Effector CD8-positive, alpha-beta T cell (primary cell): ENCODE data around the gene RGS3.
A peak's percentile ranks its signal among the peaks of the same experiment; 100 is the strongest.

ENCODE experiments used
- DNase-seq: peaks from one replicate; lab custom pipeline; 2025; lab: John Stamatoyannopoulos, UW

RGS3 gene

GRCh38 chr9:113570749-113571711, 107.5 kb downstream of the RGS3 start:
- DNase-seq = no peak

- no peak for DNase-seq
Measured at GRCh38 chr9:113572076-113572861, 108.7 kb downstream of the RGS3 start.

DNA sequence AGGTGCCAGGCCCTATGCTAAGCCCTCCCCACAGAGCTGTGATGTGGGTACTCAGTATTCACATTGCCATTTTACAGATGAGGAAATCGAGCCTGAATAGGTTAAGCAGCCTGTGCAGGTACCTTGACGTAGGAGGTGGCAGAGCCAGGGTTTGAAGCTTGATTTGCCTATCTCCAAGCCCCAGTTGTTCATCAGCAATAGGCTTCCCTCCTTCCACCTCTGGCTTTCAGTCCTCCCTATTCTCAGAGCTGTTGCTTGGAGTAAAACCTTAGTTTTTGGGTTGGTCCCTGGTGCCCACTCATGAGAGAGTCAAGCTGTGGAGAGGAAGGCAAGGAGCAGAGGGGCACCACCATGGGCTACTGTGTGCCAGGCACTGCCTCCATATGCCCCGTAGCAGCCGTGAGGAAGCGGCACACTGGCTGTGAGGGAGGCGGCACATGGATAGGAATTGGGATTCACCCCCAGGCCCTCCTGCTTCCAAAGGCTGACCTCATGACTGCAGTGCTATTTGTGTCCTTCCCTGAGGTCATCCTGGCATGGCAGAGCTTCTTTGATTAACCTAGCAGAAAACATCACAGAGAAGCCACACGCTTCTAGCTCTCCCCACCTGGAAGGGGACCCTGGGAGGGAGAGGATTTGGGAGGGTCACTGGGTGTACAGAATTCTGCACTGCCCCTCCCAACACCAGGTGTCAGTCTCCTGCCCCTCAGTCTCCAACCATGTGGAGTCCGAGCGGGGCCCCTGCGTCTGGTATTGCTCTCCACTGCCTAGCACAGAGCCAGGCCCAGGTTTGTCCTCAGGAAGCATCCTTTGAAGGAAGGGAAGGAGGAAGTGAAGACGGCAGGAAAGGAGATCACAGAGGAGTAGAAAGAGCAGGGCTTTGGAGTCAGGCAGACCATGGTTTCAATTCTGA, 109.8 kb downstream of the RGS3 start:
- no peak for DNase-seq

- DNase-seq = no peak
Measured at GRCh38 chr9:113573959-113574352, 110.4 kb downstream of the RGS3 start.

- no peak for DNase-seq
Measured at GRCh38 chr9:113574441-113575262, 111.1 kb downstream of the RGS3 start.

DNA sequence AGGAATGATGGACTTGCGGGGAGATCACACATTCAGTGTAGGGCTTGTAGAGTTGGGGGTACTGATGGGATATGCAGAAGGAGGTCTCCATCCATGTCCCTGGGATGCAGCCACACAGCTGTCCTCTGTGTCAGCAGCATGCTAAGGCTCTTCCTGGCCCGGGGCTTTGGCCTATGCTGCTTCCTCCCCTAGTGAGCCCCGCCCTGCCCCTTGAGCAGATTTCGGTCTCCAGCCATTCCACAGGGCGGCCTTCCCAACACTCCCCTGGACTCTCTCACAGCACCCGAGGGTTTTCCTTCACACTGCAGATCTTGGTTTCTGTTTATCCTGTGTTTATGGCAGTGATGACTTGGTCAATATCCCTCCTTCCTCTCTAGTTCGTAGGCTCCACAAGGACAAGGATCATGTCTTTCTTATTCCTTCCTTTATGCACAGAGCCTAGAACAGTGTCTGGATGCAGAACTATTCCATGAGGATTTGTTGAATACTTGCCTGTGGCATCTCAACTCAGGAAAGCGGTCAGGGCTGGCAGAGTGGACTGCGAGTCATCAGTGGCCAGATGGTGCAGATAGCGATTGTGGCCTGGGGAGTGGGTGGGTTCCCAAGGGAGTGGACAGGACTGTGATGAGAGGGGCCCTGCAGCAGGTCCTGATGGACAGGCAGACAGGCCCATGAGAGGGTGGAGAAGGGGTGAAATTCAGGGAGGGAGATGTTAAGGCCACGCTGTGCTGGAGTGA, 114.2 kb downstream of the RGS3 start:
- DNase-seq = no peak

DNA sequence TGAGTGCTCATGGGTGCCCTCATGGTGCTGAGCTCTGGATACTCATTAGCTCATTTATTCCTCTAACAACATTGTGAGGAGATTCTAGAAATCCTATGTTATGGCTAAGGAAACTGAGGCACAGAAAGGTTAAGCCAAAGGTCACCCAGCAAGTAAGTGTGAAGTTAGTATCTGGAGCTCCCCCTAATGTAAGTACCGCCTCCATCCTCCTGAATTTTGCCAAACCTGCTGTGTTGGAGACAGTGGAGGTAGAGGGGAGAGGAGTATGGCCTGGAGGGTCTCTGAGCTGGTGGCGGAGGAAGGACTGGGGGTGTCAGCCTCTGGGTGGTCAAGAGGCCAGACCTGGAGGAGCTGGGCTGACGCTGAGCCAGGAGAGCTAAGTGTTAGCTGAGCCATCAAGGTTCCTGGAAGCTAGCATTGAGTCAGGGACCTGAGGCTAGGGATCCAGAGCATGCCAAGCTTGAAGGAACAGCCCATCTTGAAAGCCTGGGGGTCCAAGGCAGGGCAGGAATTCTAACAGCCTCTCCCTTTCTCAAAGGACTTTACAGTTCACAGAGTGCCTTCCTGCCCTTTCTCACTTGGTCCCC, 114.8 kb downstream of the RGS3 start:
- no peak for DNase-seq

GRCh38 chr9:113578882-113579282, 115.4 kb downstream of the RGS3 start:
- DNase-seq = peak; percentile 35

DNA sequence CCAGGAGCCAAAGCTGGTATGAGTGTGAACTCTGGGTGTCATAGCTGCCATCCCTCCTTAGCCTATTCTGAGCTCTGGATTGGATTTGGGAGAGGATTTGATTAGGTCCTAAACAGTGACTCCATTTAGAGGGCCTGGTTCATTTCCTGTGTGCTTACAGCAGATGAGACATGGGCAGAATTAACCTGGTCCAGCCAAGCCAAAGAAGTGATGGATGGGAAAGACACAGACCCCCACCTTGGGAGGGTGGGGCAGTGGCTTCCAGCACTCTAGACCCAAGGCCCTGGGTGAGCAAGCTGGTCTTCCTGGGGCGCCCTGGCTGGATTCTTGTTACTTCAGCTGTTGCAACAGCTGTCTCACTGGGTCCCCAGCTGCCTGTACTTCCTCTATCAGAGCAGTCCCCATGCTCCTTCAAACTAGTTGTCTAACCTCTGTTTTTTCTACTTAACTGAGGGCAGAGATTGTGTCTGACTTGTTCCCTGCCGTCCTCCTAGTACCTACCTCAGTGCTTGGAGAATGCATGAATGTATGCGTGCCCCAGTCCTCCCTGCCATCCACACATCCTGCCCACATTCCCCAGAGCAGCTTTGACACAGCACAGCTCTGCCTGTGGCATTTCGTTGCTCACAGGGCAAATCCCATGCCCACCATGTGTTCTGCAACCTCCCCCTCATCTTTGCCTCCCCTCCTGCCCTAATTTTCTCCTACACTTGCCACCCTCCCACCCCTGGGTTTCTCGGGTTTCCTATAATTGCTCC, 115.9 kb downstream of the RGS3 start:
- no peak for DNase-seq

- DNase-seq = no peak
Measured at GRCh38 chr9:113580041-113580953, 116.8 kb downstream of the RGS3 start.

DNA sequence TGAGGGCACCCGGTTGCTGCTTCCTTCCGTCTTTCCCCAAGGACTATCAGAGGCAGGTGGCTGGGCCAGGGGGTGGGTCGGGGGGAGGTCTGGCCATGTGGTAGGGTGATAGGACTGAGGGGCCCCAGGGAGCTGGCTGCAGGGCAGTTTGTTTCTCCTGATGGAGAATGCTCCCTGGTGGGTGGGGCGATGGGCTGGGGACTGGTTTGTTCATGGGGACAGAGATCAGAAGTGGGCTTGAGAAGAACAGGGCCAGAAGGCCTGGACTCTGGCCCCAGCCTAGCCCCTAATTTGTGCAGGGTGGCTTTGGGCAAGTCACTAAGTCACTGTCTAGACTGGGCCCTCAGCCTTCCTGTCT, 117.4 kb downstream of the RGS3 start:
- DNase-seq = no peak

DNA sequence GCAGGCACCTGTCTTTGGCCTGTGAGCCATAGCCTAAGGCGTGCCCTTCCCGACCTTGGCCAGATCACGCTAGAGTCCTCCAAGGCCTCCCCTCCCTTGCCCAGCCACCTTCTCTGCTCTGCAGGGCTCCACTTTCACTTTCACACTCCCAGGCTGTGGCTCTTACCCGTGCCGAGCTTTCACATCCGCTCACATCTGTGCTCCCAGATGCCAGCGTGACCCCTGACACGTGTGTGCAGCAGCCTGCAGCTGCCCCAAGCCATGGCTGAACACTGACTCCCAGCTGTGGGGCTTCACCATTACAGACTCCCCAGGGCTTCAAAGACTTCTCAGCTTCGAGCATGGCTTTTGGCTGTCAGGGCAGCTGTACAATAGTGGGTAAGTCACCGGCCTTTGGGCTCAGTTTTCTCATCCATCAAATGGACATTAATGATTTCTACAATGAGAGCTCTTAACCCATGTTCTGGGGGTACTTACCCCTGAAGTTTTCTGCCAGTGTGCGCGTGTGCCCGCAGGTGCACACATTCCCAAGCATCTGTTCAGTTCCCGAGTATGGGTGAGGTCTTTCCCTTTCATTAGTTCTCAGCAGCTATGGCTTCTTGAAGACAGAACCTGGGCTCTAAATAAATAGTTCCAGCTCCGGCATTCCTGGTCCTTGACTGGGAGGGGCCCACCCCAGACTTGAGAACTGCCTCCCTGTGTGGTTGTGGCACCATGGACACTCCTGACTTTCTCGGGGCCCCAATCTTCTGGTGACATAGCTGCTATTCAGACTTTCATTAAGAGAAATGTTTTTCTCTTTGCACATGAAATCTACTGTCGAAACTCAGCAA, 118.6 kb downstream of the RGS3 start:
- peak; percentile 39 for DNase-seq

DNA sequence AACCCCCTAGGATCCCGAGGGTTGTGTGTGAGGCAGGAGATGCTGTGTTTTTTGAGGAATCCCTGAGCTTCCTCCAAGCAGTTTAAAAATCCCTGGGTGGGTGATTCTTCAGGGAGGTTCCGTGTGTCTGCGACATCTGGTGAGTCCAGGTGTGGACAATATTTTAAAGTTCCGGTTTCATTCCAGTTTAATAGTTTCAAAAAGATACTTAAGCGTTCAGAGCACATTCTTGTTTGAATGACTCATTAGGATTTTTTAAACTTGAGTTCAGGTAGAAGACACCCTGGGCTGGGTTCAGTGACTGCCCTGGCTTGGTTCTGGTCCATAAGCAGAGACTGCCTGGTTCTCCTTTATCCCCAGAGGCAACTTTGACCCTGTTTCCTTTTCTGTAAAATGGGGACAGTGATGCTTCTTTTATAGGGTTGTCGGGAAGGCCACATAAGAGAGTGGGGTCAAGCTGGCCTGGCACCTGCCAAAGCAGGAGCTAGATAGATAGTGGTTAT, 119.2 kb downstream of the RGS3 start:
- DNase-seq = no peak

DNA sequence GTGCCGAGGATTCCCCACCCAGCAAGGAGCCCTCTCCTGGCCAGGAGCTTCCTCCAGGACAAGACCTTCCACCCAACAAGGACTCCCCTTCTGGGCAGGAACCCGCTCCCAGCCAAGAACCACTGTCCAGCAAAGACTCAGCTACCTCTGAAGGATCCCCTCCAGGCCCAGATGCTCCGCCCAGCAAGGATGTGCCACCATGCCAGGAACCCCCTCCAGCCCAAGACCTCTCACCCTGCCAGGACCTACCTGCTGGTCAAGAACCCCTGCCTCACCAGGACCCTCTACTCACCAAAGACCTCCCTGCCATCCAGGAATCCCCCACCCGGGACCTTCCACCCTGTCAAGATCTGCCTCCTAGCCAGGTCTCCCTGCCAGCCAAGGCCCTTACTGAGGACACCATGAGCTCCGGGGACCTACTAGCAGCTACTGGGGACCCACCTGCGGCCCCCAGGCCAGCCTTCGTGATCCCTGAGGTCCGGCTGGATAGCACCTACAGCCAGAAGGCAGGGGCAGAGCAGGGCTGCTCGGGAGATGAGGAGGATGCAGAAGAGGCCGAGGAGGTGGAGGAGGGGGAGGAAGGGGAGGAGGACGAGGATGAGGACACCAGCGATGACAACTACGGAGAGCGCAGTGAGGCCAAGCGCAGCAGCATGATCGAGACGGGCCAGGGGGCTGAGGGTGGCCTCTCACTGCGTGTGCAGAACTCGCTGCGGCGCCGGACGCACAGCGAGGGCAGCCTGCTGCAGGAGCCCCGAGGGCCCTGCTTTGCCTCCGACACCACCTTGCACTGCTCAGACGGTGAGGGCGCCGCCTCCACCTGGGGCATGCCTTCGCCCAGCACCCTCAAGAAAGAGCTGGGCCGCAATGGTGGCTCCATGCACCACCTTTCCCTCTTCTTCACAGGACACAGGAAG, 120.2 kb downstream of the RGS3 start:
- no peak for DNase-seq

GRCh38 chr9:113584428-113585084, 121.0 kb downstream of the RGS3 start:
- no peak for DNase-seq
